Forelimb muscle (tissue), 1 donor: Measurements from ENCODE around the gene PATE1. TPM values are rescaled to one million over a fixed set of nuclear protein-coding genes. Genes with fewer than 3 reads are reported as not detected.

ENCODE experiments used
- DNase-seq: peaks from one replicate; pipeline ENCODE4 v3.0.0-alpha.2; 2013; ENCODE audit warnings: low read depth
- polyA plus RNA-seq: library from polyadenylated mRNA; unstranded; fragments of 120-200 nt; gene quantifications from one replicate; pipeline ENCODE4 v1.2.1, GENCODE V29; 2013; ENCODE audit not compliant: insufficient read length

The PATE1 gene
- polyA plus RNA-seq, 1 donor = not detected

DNA sequence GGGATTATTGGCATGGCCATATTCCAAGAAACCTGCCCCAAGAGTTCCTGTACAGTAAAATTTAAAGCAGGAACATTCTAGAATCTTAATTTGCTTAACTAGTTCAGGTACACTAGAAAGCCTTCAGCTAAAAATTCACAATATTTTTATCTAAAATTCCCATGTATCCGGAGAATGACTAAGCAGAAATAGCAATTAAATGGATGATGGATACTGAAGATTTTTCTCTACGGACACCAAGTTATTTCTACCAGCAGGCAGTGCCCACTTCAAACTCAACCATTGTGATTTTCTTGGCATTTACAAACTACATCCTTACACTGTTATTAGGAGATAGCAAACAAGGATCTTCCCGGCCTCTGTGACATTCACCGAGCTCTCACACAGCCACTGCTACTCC, 44.7 kb downstream of the PATE1 start:
- no peak for DNase-seq

DNA sequence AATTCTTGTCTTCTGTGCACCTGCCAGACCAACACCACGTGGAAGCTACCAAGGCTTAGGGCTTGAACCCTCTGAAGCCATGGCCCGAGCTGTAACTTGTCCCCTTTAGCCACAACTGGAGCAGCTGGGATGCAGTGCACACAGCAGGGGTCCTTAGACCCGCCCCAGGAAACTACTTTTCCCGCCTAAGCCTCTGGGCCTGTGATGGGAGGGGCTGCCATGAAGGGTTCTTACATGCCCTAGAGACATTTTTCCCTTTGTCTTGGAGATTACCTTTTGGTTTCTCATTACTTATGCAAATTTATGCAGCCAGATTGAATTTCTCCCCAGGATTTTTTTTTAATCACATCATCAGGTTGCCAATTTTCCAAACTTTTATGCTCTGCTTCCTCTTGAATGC, 51.6 kb downstream of the PATE1 start:
- no peak for DNase-seq

Other genes starting within 250 kb of the PATE1 start
- 73.5 TPM for gene EI24, start 176.8 kb upstream of the PATE1 start, polyA plus RNA-seq
- gene STT3A, start 153.4 kb upstream of the PATE1 start, polyA plus RNA-seq = 110 TPM
- gene CHEK1, start 121.1 kb upstream of the PATE1 start, polyA plus RNA-seq = 8.6 TPM
- 0.34 TPM for gene ACRV1, start 65.4 kb upstream of the PATE1 start, polyA plus RNA-seq
- gene PATE2, start 32.5 kb downstream of the PATE1 start, polyA plus RNA-seq = not detected
- not detected for gene PATE3, start 41.8 kb downstream of the PATE1 start, polyA plus RNA-seq
- not detected for gene PATE4, start 87.0 kb downstream of the PATE1 start, polyA plus RNA-seq
- 5.4 TPM for gene HYLS1, start 141.4 kb downstream of the PATE1 start, polyA plus RNA-seq
- gene PUS3, start 156.9 kb downstream of the PATE1 start, polyA plus RNA-seq = 12.4 TPM
- gene DDX25, start 158.2 kb downstream of the PATE1 start, polyA plus RNA-seq = 0.59 TPM
- 0.28 TPM for gene VSIG10L2, start 199.8 kb downstream of the PATE1 start, polyA plus RNA-seq